Large intestine (tissue), 3 donors: ENCODE results near the gene SLC24A2. TPM values are rescaled to one million over a fixed set of nuclear protein-coding genes. Genes with fewer than 3 reads are reported as not detected.

Experiments used
- DNase-seq, 2 donors: peaks; one replicate each; pipeline versions ENCODE4 v3.0.0 to v3.0.0-alpha.2; 2013
- H3K27ac ChIP-seq: one replicate; pipeline ENCODE4 v1.5.1; 2013; ENCODE audit warnings: low read length
- H3K27me3 ChIP-seq: 2 replicates; pipeline ENCODE4 v1.6.1; 2013; ENCODE audit warnings: low read length; ENCODE audit not compliant: control insufficient read depth, insufficient read depth
- H3K36me3 ChIP-seq: 2 replicates; pipeline ENCODE4 v1.6.1; 2013; ENCODE audit warnings: low read length; ENCODE audit not compliant: control insufficient read depth, insufficient read depth
- H3K4me1 ChIP-seq: one replicate; pipeline ENCODE4 v1.6.1; 2013; ENCODE audit warnings: low read length; ENCODE audit not compliant: control insufficient read depth, insufficient read depth
- H3K4me3 ChIP-seq: one replicate; pipeline ENCODE4 v1.5.1; 2013; ENCODE audit warnings: low read length
- H3K9me3 ChIP-seq: one replicate; pipeline ENCODE4 v1.6.1; 2013; ENCODE audit warnings: mild to moderate bottlenecking, low read depth, low read length, moderate library complexity; ENCODE audit not compliant: control insufficient read depth
- WGBS: methylation state at CpG from one replicate; pipeline ENCODE4 v1.1.5; 2013; ENCODE audit warnings: low lambda C conversion rate; ENCODE audit not compliant: insufficient coverage; 5-methylcytosine and 5-hydroxymethylcytosine counted together
- polyA plus RNA-seq: library from polyadenylated mRNA; unstranded; fragments of 120-200 nt; gene quantifications from one replicate; pipeline ENCODE4 v1.2.1, GENCODE V29; 2013

The SLC24A2 gene
- polyA plus RNA-seq, 1 donor = 0.03 TPM

DNA sequence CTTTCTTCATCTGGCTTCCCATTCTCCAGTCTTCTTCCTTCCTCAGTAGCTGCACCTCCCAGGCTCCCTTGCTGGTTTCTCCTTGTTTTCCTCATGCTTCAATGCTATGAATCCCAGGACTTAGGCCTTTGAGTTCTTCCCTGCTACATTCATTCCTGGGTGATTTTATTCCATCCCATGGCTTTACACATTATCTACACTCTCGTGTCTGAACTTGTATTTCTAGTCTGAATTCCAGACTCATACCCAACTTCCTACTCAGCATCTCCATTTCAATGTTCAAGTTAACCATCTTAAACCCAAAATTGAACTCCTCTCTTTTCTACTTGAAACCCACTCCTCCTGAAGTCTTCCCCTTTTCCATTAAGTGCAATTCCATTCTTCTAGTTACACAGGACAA lies 20.0 kb downstream of the SLC24A2 start:
- DNase-seq = no peak
- H3K4me1 ChIP-seq = no peaks in the 10 kb centered on the region
- no peaks in the 10 kb centered on the region for H3K9me3 ChIP-seq
- no peak overlapping the region for H3K27ac ChIP-seq
- 0% methylated on average over 1 of the region's 1 CpG for whole genome bisulfite sequencing
- H3K27me3 ChIP-seq = no peaks in the 10 kb centered on the region
- no peak overlapping the region for H3K4me3 ChIP-seq
- no peaks in the 10 kb centered on the region for H3K36me3 ChIP-seq

DNA sequence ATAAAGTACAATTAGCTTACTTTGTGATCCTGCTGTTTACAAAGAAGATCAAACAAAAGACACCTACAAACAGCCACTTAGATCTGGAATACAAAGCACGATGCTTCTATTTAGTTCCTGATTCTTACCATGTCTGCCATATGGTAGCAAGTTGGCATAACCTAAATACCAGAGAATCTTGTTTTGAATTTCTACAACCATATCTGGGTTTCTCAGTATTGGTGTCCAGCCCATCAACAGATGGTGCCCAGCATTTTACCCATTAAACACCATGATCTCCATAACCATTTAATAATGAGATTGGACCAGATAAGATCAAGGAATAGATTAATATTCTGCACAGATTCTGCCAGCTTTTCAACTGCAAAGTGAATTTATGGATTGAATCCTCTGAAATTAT lies 29.8 kb downstream of the SLC24A2 start:
- Histone ChIP-seq H3K9me3 (no peaks in the 10 kb centered on the region), H3K4me3 (no peak overlapping the region), H3K27me3 (no peaks in the 10 kb centered on the region), H3K4me1 (no peaks in the 10 kb centered on the region), H3K27ac (no peak overlapping the region), H3K36me3 (no peaks in the 10 kb centered on the region)
- WGBS = no CpG with 5 or more reads among the region's 1 CpG
- no peak for DNase-seq

DNA sequence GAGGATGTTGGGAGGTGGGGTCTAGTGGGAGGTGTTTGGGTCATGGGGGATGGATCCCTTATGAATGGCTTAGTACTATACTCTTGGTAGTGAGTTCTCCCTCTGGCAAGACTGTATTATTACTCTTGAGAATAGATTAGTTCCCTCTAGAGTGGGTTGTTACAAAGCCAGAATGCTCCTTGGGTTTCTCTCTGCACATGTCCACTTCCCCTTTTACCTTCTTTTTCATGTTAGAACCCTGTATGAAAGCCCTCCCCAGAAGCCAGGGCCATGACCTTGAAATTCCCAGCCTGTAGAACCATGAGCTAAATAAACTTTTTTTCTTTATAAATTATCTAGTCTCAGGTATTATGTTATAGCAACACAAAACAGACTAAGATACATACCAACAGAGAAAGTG lies 31.1 kb downstream of the SLC24A2 start:
- no peak for DNase-seq
- Histone ChIP-seq H3K9me3 (no peaks in the 10 kb centered on the region), H3K4me1 (no peaks in the 10 kb centered on the region), H3K27me3 (no peaks in the 10 kb centered on the region), H3K27ac (no peak overlapping the region), H3K4me3 (no peak overlapping the region), H3K36me3 (no peaks in the 10 kb centered on the region)

DNA sequence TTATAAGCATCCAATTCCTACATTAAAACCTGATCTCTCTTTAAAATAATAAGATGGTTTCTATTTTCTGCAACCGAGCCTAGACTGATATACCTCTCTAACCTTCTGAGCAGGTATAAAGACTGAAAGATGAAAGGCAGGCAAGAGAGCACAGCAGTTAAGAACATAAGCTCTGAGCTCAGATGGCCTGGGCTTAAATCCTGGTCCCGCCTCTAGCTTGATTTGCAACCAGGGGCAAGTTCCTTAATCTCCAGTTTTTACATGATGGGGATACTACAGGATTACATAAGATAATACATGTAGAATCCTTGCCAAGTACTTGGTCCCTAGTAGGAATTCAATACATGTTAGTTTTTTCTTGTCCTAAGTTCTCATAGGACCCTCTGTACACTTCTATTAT lies 33.9 kb downstream of the SLC24A2 start:
- Histone ChIP-seq H3K4me1 (no peaks in the 10 kb centered on the region), H3K27ac (no peak overlapping the region), H3K36me3 (no peaks in the 10 kb centered on the region), H3K4me3 (no peak overlapping the region), H3K9me3 (no peaks in the 10 kb centered on the region), H3K27me3 (no peaks in the 10 kb centered on the region)
- DNase-seq = no peak
- no CpG with 5 or more reads among the region's 2 CpGs for WGBS

DNA sequence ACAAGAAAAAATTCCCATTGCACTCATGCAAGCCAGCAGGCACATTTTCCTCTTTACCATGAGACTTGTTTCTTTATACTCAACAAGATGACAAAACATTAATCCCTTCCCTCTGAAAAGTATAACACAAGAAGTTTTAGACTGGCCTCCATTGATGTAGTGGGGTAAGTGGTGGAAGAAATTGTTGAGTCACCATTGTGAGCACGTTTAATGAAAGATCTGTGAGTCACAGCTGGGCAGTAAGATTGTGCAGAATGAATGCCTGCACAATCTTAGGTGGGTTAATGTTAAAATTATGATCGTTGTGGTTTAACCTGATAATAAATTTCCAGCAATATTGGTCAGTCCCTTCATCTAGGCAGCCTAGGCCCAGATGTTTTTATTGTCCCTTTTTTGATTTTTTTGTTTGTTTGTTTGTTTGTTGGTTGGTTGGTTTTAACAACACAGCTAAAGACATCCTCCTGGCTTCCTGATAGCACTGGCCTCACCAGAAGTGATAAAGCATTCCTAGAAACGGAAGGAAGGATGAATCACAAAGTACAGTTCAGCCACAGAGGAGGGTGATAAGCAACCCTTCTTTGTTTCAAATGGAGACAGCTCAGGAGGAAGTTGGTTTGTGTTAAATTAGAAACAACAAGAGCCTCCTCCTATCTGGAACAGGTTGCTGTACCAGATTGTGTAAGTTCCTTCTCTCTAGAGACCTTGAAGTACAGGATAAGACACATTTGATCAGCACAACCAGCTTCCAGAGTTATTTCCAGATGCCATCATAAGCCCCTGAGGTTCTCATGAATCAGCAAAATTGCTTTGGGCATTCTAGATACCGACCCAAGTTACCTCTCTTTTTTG lies 40.3 kb downstream of the SLC24A2 start:
- no peaks in the 10 kb centered on the region for H3K36me3 ChIP-seq
- H3K4me1 ChIP-seq = no peaks in the 10 kb centered on the region
- no peaks in the 10 kb centered on the region for H3K9me3 ChIP-seq
- no peak overlapping the region for H3K4me3 ChIP-seq
- 47% methylated on average over 2 of the region's 4 CpGs for WGBS
- H3K27me3 ChIP-seq = no peaks in the 10 kb centered on the region
- H3K27ac ChIP-seq = no peak overlapping the region
- DNase-seq = no peak

DNA sequence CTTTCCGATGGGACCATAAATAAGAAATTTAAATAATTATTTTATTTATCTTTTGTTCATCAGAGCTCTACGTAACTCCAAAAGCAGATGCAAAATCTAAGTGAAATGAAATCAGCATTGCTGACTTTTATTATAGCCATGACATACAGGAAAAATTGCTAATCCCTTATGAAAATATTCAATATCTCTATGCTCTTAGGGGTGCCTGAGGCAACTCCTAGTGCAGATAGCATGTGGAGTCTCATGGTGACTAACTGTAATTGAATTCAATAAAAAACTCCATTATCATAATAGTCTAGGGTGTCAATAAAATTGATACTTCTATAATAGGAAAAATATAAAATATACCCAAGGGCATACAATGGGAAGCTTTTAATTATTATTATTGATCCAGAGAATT lies 42.6 kb downstream of the SLC24A2 start:
- H3K27ac ChIP-seq = no peak overlapping the region
- 100% methylated on average over 2 of the region's 2 CpGs for WGBS
- no peaks in the 10 kb centered on the region for H3K36me3 ChIP-seq
- H3K27me3 ChIP-seq = no peaks in the 10 kb centered on the region
- DNase-seq = no peak
- H3K9me3 ChIP-seq = no peaks in the 10 kb centered on the region
- H3K4me3 ChIP-seq = no peak overlapping the region
- no peaks in the 10 kb centered on the region for H3K4me1 ChIP-seq

DNA sequence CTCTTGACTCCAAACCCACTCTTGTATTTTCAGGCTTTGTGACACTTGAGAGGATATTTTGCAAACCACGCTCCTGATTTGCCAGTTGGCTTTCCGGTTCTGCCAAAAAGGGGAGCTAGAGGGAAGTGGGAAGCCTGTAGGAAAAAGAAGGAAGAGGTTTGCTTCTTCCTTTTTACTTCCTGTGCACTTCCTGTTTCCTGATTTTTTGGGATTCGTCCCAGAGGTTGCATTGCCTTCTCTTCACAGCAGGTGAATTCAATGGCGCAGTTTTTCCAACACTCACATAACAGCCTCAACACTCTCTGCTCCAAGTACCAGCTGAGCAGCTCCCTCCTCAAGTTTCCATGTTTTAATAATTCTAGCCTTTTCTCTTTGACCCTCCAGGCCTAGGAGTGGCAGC lies 47.7 kb downstream of the SLC24A2 start:
- H3K27me3 ChIP-seq = no peaks in the 10 kb centered on the region
- H3K4me3 ChIP-seq = no peak overlapping the region
- no peak overlapping the region for H3K27ac ChIP-seq
- no peaks in the 10 kb centered on the region for H3K4me1 ChIP-seq
- no peaks in the 10 kb centered on the region for H3K9me3 ChIP-seq
- no peak for DNase-seq
- no peaks in the 10 kb centered on the region for H3K36me3 ChIP-seq
- WGBS = 40% methylated on average over 1 of the region's 4 CpGs
